Anterior cingulate cortex (tissue), 58 donors: ENCODE data around the gene GTSE1.
"Not testable (repeated sequence)": the region's sequence is repeated elsewhere in the genome, so short reads cannot be mapped to it uniquely, and the experiment has no call there.

ENCODE experiments used
- DNase-seq, 58 donors: peaks; one replicate each; lab custom pipeline; 2025; lab: John Stamatoyannopoulos, UW

The GTSE1 gene

DNA sequence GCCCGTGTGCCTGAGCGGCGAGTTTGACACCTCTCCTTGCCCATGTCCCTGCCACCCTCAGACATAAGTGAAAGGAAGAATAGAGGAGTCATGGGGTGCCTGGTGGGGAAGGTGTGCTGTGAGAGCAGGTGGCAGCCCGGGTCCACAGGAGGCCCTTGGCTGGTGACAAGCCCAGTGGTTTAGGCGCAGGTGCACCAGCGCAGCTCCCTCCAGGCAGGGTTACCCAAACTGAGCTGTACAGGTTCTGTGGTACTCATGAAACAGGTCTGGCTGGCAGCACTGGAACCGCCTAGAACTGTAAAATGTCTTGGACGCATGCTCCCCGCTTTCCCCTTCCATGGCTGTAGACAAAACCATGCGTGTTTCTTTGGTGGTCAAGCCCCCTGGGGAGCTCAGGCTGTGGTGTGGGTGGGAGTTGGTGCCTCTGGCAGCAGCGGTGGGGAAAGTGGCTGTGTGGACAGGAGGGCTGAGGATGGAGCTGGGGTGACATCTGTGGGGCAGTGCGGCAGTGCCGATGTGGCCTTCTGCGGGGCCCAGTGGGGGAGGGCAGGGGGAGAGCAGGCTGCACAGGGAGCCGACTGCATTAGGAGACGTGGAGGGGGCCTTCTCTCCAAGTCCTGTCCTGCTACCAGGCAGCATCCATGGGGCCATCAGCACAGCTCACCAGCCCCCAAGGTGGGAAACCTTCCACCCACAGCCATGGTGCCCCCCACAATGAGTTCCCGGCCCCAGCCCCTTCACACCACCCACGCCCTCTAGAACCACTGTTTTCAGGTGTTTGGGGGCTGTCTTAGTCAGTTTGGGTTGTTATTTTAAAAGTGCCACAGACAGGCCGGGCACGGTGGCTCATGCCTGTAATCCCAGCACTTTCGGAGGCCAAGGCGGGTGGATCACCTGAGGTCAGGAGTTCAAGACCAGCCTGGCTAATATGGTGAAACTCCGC is 5.6 kb upstream of the GTSE1 start:
- no peak for DNase-seq

DNA sequence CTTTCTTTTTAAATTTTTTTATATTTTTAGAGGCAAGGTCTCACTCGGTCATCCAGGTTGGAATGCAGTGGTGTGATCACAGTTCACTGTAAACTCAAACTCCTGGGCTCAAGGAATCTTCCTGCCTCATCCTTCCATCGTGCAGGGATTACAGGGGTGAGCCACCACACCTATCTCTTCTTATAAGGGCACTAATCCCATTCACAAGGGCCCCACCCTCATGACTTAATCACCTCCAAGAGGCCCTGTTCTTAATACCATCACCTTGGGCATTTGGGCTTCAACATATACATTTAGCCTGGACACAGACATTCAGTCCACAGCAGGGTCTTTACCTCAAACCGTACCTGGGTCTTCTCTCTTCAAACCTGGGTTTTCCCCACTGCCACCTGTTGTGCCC is 4.5 kb upstream of the GTSE1 start:
- DNase-seq, result no peak

DNA sequence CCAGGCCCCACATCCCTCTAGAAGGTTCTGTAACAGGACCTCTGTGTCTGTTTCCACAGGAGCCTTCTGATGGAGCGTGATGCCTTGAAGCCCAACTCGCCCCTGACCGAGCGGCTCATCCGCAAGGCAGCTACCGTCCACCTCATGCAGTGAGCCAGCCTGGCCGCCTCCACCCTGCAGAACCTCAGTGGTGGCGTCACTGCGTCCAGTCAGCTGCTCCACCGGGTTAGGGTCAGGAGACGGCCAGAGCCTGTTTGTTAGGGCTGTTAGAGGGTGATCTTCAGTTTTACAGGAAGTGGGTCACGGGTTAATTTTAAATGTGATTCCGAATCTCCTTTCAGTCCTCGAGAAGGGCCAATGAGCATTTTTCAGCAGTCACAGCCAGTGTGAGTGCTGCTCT is 3.9 kb upstream of the GTSE1 start:
- DNase-seq, result no peak

DNA sequence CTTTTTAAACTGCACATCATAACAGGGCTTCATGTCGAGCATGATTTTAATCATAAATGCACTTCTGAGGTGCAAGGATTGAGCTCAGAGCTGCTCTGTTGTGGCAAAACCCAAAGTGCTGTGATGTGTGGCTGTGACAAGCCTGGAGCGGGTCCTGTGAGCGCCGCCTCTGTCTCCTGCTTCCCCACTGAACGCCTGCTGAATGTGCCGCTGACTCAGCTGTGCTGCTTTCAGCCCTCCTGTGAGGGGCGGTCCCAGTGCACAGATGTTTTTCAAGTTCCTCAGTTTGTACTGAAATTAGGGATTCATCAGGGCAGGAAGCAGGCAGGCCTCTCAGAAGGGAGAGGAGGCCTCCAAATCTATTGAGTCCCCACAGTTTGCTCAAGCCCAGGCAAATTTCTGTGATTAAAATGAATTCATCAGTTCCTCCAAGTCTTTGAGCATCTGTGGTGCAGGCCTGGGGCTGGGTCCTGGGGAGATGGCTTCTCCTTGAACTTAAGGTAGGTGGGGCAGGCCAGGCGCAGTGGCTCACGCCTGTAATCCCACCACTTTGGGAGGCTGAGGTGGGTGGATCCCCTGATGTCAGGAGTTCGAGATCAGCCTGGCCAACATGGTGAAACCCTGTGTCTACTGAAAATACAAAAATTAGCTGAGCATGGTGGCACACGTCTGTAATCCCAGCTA is 3.0 kb upstream of the GTSE1 start:
- peak in 46 of 58 donors; percentile 7 to 76 (median 44) for DNase-seq

DNA sequence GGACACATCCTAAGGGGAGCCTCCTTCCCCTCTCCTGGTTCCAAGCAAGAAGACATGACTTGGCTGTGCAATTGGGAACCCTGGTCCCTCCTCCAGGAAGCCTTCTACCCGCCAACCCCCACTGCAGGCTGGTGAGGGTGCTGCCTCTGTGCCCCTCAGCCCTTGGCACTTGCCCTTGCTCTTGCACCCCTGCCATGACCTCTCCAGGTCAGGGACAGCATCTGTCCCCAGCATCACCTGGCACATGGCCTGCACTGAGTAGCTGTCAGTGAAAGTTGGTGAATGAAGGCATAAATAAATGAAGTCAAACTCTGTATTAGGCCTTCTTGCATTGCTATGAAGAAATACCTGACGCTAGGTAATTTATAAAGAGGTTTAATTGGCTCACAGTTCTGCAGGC is 1.9 kb upstream of the GTSE1 start:
- no peak for DNase-seq

DNA sequence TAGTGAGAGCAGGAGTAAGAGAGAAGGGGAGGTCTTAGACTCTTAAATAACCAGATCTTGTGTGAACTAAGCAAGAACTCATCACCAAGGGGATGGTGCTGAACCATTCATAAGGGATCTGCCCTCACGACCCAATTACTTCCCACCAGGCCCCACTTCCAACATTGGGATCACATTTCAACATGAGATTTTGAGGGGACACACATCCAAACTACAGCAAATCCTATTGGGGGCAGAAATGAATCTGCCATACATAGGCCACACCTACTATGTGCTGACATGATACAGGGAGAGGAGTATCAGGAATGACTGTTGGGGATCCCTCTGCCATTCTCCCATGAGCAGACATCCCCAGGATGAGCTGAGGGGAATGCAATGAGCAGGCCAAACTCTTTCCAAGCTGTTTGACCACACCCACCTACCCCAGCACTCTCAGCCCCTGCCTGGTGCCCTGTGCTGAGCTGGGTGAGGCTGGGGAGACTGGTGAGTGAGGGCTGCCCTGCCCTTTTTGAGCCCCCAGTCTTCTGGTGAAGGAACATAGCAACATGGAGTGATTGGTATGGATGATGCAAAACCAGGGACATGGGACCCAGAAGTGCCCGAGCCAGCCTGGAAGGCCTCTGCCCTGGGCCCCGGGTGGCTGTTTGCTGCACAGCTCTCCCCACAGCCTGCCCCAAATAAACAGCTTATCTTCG is 1.2 kb upstream of the GTSE1 start:
- no peak for DNase-seq

DNA sequence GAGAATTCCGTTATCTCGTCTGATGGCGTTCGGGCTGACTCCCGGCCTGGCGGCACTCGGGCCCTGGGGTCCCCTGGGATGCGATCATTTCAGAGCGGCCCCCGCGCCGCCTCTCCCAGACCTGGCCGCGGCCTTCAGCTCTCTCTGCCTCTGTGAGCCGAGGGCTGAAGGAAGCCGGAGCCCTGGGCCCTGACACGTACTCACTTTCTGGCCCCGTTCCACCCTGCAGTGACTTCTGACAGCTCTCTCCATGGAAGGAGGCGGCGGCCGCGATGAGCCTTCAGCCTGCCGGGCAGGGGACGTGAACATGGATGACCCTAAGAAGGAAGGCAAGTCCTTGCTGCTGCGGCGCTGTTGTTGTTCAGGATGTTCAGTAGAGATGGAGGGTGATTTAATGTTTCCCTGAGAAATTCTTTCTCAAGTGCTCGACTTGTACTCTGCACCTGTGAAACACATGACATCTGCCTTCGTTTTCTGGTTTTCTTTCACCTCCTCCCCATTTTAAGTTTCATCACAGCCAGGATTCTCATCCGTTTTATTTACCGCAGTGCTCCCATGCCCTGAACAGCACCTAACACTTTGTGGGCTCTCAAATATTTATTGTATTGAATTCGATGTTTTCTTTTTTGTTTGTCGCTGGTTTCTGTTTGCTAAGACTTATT is 612 bp downstream of the GTSE1 start:
- DNase-seq, result peak in 1 of 58 donors; percentile 41

DNA sequence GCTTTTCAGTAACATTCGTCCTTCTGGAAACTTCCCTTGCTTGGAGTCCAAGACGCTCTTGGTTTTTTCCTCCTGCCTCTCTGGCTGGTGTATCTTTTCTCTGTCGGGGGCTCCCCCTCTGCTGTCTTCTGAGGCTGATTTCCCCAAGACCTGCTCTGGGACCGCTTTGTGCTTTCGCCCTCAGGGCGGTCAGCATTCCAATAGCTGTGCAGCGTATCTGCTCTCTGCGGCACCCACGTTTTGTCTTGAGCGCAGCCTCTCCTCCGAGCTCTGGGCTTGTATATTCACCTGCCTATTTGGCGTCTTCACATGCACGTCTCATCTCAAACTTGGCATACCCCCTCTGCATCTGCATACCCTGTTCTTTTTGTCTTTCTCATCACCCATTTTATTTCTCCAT is 2.4 kb downstream of the GTSE1 start:
- no peak for DNase-seq

DNA sequence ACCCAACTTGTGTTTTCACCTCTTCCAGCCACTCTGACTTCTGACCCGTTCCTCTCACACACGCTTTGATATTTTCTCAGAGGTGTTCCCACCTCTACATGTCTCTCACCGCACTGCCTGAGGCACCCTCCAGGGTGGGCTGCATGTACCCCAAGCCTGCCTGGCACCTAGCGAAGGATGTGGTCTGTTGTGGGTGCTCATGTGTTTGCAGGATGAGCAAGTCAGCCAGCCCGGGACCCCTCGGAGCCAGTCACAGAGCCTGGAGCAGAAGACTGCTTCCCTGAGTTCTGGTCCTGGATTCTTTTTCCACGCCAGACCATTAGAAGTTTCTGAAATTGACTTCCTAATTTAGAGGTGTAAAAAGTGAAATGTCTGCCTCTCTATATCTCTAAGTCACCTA is 3.8 kb downstream of the GTSE1 start:
- DNase-seq, result no peak

DNA sequence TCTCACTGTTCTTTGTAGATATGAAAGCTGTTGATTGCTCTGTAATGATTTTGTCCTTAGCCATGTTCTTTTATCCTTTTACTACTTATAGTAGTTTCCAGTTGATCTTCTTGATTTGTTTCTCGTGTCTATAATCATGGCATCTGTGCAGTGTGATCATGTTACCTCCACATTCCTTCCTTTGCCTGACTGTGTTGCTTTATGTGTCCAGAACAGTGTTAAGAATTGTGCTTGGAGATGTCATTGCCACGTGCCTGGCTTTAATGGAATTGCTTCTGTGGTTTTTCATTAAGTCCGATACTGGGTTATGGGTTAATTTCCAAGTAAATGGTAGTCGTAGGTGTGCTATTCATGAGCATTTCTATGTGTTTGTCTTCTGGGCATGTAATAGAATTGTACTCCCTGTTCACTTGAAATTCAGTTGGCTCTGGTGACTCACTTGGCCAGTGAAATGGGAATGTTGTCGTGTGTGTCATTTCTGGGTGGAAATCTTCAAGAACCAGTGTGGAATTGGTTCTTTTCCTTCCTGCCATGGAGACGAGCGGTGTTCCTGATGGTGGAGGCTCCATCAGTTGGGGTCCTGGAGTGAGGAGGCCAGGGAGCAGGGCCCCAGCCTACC is 6.8 kb downstream of the GTSE1 start:
- DNase-seq, result no peak

DNA sequence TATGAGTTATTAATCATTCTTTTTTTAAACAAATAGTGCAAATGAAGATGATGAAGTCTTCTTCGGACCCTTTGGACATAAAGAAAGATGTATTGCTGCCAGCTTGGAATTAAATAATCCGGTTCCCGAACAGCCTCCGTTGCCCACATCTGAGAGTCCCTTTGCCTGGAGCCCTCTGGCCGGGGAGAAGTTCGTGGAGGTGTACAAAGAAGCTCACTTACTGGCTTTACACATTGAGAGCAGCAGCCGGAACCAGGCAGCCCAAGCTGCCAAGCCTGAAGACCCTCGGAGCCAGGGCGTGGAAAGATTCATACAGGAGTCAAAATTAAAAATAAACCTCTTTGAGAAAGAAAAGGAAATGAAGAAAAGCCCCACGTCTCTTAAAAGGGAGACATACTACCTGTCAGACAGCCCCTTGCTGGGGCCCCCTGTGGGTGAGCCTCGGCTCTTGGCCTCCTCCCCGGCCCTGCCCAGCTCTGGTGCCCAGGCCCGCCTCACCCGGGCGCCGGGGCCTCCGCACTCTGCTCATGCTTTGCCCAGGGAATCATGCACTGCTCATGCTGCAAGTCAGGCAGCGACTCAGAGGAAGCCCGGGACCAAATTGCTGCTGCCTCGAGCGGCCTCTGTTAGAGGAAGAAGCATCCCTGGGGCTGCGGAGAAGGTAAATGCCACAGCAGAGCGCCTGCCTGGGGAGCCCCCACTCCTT is 11.8 kb downstream of the GTSE1 start:
- DNase-seq, result no peak

DNA sequence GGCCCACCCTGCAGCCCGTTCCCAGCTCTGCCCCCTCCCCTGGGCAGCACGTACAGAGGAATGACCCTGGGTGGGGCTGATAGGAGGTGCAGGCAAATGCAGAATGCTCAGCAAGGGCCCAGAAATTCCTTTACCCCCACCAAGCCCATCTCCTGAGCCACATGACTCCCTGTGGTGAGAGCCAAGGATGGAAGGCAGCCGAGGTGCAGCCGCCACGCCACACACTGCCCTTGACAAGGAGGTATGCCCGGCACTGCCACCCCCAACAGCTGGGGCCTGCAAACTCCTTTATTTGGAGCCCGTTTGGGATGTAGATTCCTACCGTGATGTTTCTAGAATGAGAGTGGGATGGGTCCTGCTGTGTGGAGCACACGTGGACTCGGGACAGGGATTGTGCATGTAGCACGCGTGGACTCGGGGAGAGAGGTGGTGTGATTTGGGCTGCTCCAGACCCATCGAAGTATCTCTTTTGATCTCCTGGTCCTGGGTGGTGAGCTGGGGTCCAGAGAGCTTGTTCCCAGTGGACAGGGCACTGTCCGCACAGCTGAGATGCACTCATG is 12.9 kb downstream of the GTSE1 start:
- no peak for DNase-seq

DNA sequence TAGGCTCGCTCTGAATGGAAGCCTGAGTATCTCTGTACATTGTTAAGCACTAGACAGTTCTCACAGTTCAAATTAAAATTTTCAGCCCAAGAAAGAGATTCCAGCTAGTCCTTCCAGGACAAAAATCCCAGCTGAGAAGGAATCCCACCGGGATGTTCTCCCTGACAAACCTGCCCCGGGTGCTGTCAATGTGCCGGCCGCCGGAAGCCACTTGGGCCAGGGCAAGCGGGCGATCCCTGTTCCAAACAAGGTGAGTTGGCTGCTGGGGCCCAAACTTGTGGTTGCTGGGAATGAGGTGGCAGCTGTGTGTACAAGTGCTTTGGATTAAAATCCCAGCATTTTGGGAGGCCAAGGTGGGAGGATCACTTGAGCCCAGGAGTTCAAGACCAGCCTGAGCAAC is 15.4 kb downstream of the GTSE1 start:
- DNase-seq, result no peak

DNA sequence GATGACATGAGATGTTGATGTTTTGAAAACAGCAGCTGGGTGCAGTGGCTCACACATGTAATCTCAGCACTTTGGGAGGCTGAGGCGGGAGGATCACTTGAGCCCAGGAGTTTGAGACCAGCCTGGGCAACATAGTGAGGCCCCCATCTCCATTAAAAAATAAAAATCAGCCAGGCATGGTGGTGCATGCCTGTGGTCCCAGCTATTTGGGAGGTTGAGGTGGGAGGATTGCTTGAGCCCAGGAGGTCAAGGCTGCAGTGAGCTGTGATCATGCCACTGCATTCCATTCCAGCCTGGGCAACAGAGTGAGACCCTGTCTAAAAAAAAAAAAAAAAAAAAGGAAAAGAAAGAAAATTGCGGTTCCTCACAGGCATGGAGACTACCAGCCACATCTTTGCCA is 16.2 kb downstream of the GTSE1 start:
- not testable (repeated sequence) for DNase-seq

DNA sequence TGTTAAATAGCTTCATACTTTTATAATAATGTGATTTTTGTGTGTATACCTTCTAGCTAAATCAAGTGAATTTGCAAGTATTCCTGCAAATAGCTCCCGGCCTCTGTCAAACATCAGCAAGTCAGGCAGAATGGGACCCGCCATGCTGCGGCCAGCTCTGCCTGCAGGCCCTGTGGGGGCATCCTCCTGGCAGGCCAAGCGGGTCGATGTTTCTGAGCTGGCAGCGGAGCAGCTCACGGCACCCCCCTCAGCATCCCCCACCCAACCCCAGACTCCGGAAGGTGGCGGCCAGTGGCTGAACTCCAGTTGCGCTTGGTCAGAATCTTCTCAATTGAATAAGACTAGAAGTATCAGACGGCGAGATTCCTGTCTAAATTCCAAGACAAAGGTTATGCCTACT is 19.3 kb downstream of the GTSE1 start:
- DNase-seq, result no peak

DNA sequence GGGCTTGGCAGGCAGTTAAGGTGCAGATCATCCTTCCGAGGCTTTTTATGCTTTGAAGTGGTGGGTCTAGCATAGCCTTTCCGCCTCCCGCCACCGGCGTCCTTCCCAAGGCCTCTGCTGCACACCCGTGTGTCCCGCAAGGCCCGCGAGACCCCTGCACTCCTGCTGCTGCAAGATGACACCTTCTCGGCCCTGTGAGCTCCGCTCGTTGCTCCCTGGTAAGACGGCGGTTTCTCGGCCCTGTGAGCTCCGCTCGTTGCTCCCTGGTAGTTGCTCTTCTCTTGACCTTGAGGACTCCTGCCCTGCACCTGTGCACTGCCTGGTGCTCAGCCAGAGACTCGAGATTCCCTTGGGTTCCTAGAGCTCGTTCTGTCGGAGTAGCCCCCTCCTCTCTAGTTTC is 21.0 kb downstream of the GTSE1 start:
- no peak for DNase-seq

DNA sequence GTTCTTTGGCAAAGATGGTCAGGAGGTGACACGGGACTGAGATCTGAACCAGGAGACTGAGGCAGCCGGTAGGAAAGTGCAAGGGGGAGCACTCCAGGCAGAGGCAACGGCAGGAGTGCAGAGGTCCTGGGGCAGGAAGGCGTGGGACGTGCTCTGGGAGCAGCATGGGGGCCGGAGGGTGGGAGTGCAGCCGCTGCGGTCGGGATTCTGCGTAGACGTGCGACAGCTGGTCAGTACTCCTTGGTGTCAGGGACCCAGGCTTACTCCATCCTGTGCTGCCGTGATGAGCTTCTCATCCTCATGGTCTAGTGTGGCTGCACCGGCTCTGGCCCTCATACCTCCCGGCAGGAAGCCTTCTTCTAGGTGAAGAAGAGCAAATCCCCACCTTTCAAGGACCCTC is 21.9 kb downstream of the GTSE1 start:
- no peak for DNase-seq

DNA sequence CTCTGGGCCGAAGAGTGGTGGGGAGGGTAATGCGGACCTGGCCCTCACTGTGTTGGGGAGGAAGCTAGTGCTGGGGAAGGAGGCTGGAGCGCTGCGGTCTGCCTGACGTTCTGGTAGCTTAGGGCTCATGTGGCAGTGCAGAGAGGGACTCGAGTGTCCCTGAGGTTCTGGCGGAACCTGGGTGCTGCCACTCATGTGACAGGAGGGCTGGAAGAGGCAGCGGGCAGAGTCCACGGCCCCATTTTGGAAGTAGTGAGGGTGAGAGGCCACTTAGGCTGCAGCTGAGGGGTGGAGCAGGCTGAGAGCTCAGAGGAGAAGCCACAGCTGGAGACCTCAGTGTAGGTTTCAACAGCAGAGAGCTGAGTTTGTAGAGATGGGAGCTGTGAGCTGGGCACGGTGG is 22.6 kb downstream of the GTSE1 start:
- DNase-seq, result no peak

DNA sequence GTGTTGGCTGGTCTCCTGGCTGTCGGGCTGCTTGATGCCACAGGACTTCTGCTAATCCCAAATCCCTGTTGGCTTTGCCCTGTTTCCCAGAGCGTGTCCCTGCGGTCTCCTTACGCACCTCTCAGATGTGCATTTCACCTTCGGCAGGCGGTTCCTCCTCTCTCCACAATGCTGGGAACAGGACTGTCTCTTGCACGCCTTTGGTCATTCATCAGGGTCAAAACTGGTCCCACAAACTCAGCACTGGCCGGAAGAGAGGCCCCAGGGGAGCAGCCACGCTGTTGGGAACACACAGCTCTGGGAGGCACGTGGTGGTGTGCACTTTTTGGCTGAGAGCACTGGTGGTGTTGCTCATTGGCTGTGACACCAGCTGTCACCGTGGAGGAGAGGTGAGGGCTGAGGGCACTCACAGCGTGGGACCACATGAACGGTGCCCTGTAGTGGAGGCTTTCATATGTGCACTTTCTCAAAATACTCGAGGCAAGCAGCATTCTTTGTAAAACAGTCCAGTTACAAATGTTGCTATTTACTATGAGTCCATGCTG is 23.6 kb downstream of the GTSE1 start:
- DNase-seq, result no peak
